GM12891 (cell line): ENCODE measurements around the gene TRIM66.

Experiments
- POLR2A ChIP-seq: IDR thresholded peaks from 2 replicates; pipeline ENCODE4 v1.6.1; 2011; ENCODE audit warnings: low read depth, low read length, control low read depth
- SPI1 ChIP-seq: IDR thresholded peaks from 2 replicates; pipeline ENCODE4 v1.6.1; 2011; ENCODE audit warnings: low read depth, low read length, control low read depth

DNA sequence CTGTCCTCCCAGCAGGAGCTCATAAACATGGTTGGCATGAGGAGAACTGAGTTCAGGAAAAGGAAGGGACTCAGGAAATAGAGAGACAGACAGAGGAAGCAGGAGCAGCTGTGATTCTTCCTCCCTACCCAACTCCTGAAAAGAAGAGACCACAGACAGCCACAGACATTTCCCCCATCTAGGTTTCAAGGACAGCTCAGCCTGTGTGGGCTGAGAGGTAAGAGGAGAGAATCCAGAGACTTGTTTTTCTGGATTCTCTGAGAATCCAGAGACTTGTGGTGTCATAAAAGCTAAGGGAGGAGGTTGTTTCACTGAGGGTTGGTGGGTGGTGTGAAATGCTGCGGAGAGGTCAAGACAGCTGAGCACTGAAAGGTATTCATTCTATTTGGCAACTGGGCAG lies 69.4 kb downstream of the TRIM66 start:
- TF ChIP-seq SPI1 (no peak), POLR2A (no peak)
